NT2/D1 (cell line): ENCODE data around the gene MFSD2A.

Experiments used
- DNase-seq: peaks from one replicate; pipeline ENCODE4 v3.0.0-alpha.2; 2011; ENCODE audit warnings: low read depth, low spot score
- H3K27me3 ChIP-seq: 2 replicates; pipeline ENCODE4 v1.6.0; 2011; ENCODE audit warnings: mild to moderate bottlenecking; ENCODE audit not compliant: insufficient read length, insufficient read depth
- H3K36me3 ChIP-seq: 2 replicates; pipeline ENCODE4 v1.6.1; 2011; ENCODE audit warnings: mild to moderate bottlenecking, low read length, mixed read lengths; ENCODE audit not compliant: insufficient read depth, insufficient read length
- H3K4me1 ChIP-seq: 2 replicates; pipeline ENCODE4 v1.5.1; 2011; ENCODE audit not compliant: insufficient read depth, insufficient read length
- H3K4me3 ChIP-seq: 2 replicates; pipeline ENCODE4 v1.5.1; 2011; ENCODE audit warnings: low read depth; ENCODE audit not compliant: insufficient read length
- H3K9ac ChIP-seq: 2 replicates; pipeline ENCODE4 v1.6.0; 2011; ENCODE audit warnings: low read depth; ENCODE audit not compliant: insufficient read length
- H3K9me3 ChIP-seq: 2 replicates; pipeline ENCODE4 v1.5.1; 2011; ENCODE audit warnings: mild to moderate bottlenecking, low read length; ENCODE audit not compliant: insufficient read depth
- SUZ12 ChIP-seq: IDR thresholded peaks from 2 replicates; pipeline ENCODE4 v1.6.1; 2011; ENCODE audit not compliant: insufficient read length, insufficient read depth; ENCODE audit errors: extremely low read depth
- YY1 ChIP-seq: IDR thresholded peaks from 2 replicates; pipeline ENCODE4 v1.6.1; 2011; ENCODE audit not compliant: insufficient read length, insufficient read depth
- ZNF274 ChIP-seq: IDR thresholded peaks from 2 replicates; pipeline ENCODE4 v1.6.1; 2011; ENCODE audit warnings: mild to moderate bottlenecking, low read depth, low read length

The MFSD2A gene

DNA sequence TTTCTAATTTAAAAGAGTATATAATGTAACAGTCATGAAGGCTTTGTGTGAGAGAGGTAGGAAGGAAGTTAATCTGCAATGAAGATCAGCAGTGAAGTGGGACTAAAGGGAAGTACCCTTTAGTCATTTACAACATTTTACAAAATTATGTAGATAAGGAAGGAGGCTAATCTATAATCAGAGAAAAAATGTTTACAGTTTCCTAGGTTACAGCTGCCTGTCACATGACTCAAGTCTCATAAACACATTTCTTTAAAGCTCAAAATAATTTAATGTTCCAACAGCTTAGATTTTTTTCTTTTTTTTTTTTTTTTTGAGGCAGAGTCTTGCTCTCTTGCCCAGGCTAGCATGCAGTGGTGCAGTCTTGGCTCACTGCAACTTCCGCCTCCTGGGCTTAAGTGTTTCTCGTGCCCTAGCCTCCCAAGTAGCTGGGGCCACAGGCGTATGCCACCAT lies 59.3 kb downstream of the MFSD2A start:
- no peaks in the 10 kb centered on the region for H3K9me3 ChIP-seq
- DNase-seq = no peak
- no peaks in the 10 kb centered on the region for H3K4me1 ChIP-seq
- H3K27me3 ChIP-seq = no peaks in the 10 kb centered on the region
- TF ChIP-seq SUZ12 (no peak), ZNF274 (no peak), YY1 (no peak)
- no peak overlapping the region for H3K4me3 ChIP-seq
- no peaks in the 10 kb centered on the region for H3K36me3 ChIP-seq
- H3K9ac ChIP-seq = no peak overlapping the region

DNA sequence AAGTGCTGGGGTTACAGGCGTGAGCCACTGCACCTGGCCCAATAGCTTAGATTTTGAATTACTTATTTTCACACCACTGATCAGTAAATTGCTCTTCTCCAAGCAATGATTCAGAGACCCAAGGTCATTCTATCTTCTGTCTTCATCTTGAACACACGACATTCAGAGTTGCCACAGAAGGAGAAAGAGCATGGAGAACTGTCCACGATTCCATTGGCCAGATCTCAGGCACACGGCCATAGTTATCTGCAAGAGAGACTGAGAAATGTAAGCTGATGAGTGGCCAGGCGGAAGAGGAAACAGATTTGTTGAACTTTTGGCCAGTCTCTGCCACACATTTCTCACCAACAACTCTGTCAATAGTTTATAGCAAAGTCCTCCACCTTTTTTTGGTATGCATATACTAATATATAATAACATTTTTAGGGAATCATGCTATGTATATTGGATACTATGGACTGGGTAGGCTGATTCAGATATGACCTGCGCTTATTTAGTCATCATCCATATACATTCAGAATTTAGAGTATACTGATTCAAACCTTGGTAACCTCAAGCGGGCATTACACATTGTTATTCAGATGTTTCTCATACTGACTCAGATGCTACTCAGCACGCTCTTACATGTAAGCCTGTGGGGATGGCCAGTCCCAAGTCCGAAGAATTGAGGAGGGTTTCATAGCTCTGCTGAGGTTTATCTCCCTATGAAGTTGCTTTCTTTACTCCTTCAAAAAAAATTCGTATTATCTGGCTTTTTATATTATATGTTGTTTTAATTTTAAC lies 60.1 kb downstream of the MFSD2A start:
- TF ChIP-seq YY1 (no peak), SUZ12 (no peak), ZNF274 (no peak)
- Histone ChIP-seq H3K9ac (no peak overlapping the region), H3K4me1 (no peaks in the 10 kb centered on the region), H3K4me3 (no peak overlapping the region), H3K9me3 (no peaks in the 10 kb centered on the region), H3K27me3 (no peaks in the 10 kb centered on the region), H3K36me3 (no peaks in the 10 kb centered on the region)
- DNase-seq = no peak

DNA sequence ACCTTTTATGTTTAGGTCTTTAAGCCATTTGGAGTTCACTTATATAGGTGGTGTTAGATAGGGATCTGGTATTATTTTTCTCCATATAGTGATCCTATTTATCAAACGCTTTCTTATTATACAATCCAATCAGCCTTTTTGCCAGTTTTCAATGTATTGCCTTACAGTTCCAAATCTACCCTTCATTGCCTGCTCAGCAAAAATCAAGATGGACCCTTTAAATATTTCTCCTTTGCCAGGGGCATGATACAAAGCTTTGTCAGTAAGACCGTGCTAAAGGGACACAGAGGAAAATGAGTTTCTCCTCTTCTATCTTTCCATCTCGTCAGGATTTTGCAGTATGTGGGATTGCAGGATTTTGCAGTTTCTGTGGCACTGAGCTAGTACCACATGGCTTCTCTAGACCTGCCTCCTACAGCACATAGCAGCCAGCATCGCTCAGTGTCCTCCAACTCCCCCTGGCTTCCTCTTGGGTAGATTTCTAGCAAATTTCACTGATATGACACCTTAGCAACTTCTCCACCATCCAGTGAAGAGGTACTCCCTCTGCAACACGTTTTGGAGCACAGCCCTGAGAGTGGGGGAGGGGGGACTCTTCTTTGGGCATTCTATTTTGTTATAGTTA lies 63.1 kb downstream of the MFSD2A start:
- Histone ChIP-seq H3K27me3 (no peaks in the 10 kb centered on the region), H3K9me3 (no peaks in the 10 kb centered on the region), H3K4me3 (no peak overlapping the region), H3K4me1 (peaks cover 2% of the 10 kb centered on the region), H3K36me3 (no peaks in the 10 kb centered on the region), H3K9ac (no peak overlapping the region)
- TF ChIP-seq ZNF274 = no peak
- TF ChIP-seq YY1 = no peak
- TF ChIP-seq SUZ12 = no peak
- no peak for DNase-seq
